A673 (cell line): Measurements from ENCODE around the gene MPPE1.

Source experiments
- CTCF ChIP-seq: fragments of 300-800, 200-600 bp; sonication (generic); conservative IDR thresholded peaks from 2 replicates; pipeline ENCODE4 v1.5.1; 2017; ENCODE audit warnings: low read depth, mild to moderate bottlenecking, antibody characterized with exemption, low read length, moderate library complexity, mixed read lengths
- EZH2 ChIP-seq: fragments of 200-600 bp; sonication (generic); IDR thresholded peaks from 2 replicates; pipeline ENCODE4 v1.6.1; 2017; ENCODE audit warnings: borderline replicate concordance, low read depth, mild to moderate bottlenecking, mixed read lengths, antibody characterized with exemption, low read length; ENCODE audit not compliant: poor library complexity, severe bottlenecking

- TF ChIP-seq CTCF (no peak), EZH2 (no peak)
These were observed 27.4 kb downstream of the MPPE1 start for GRCh38 chr18:11880586-11881304.
